ENCODE data around the gene AKT1S1. TPM values are rescaled to one million over a fixed set of nuclear protein-coding genes. Genes with fewer than 3 reads are reported as not detected.

Gene AKT1S1
- total RNA-seq, 1 donor from 2014 or later = 116 TPM

GRCh38 chr19:49920624-49921363, 43.6 kb upstream of the AKT1S1 start:
- H3K79me2 ChIP-seq (ENCODE audit: insufficient read depth, low read length) = peaks cover 95% of the 10 kb centered on the region
- Mint-ChIP-seq H3K9me3 (ENCODE audit: unreplicated experiment) (no peaks in the 10 kb centered on the region), H3K4me1 (ENCODE audit: low read depth, unreplicated experiment) (peaks cover 14% of the 10 kb centered on the region), H3K4me3 (ENCODE audit: unreplicated experiment) (no peak overlapping the region), H3K27ac (ENCODE audit: unreplicated experiment) (peak overlapping the region; percentile 72), H3K36me3 (ENCODE audit: low read depth, unreplicated experiment) (peaks cover 13% of the 10 kb centered on the region), H3K27me3 (ENCODE audit: low read depth, unreplicated experiment) (no peaks in the 10 kb centered on the region)
- peaks cover 89% of the 10 kb centered on the region for H4K20me1 ChIP-seq (ENCODE audit: insufficient read depth, low read length)
- DNase-seq (ENCODE audit: low read depth) (no peak), FAIRE-seq (no peak)
- peaks cover 5% of the 10 kb centered on the region for H3K36me3 ChIP-seq (ENCODE audit: insufficient read depth, low read length)
- H3K27ac ChIP-seq (ENCODE audit: low read depth, low read length) = no peak overlapping the region
- peaks cover 13% of the 10 kb centered on the region for H3K4me1 ChIP-seq (ENCODE audit: insufficient read depth, low read length)
- no peak overlapping the region for H3K9ac ChIP-seq (ENCODE audit: low read length)
- no peaks in the 10 kb centered on the region for H3K27me3 ChIP-seq (ENCODE audit: insufficient read depth, low read length)
- no peak overlapping the region for H3K4me3 ChIP-seq (ENCODE audit: insufficient read depth, low read depth, low read length)
- H3K4me2 ChIP-seq (ENCODE audit: low read length) = no peak overlapping the region
- H3K9me3 ChIP-seq (ENCODE audit: insufficient read depth, low read depth, low read length) = no peaks in the 10 kb centered on the region
- TF ChIP-seq EZH2 (IDR thresholded peaks at IDR 0.05; ENCODE audit: insufficient read depth, low read length) (no peak), CTCF (IDR thresholded peaks at IDR 0.05; ENCODE audit: insufficient read depth, low read depth, low read length) (no peak)
- no peak overlapping the region for H2AFZ ChIP-seq (ENCODE audit: low read depth, low read length)

DNA sequence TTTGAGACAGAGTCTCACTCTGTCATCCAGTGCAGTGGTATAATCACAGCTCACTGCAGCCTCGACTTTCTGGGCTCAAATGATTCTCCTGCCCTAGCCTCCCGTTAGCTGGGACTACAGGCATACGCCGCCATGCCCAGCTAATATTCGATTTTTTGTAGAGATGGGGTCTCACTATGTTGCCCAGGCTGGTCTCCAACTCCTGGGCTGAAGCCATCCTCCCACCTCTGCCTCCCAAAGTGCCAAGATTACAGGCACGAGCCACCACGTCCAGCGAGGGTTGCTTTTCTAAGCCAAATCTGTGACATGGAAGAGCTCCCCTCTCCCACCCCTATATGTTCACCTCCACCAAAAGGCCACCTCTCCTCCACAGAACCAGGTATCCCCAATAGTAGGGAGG, 40.9 kb upstream of the AKT1S1 start:
- Histone ChIP-seq H4K20me1 (ENCODE audit: insufficient read depth, low read length) (peaks cover 87% of the 10 kb centered on the region), H3K9ac (ENCODE audit: low read length) (no peak overlapping the region), H3K9me3 (ENCODE audit: insufficient read depth, low read depth, low read length) (no peaks in the 10 kb centered on the region), H3K4me3 (ENCODE audit: insufficient read depth, low read depth, low read length) (no peak overlapping the region), H3K4me1 (ENCODE audit: insufficient read depth, low read length) (peaks cover 13% of the 10 kb centered on the region), H3K27me3 (ENCODE audit: insufficient read depth, low read length) (no peaks in the 10 kb centered on the region), H3K36me3 (ENCODE audit: insufficient read depth, low read length) (peaks cover 9% of the 10 kb centered on the region), H3K79me2 (ENCODE audit: insufficient read depth, low read length) (peaks cover 91% of the 10 kb centered on the region), H3K4me2 (ENCODE audit: low read length) (no peak overlapping the region), H3K27ac (ENCODE audit: low read depth, low read length) (no peak overlapping the region), H2AFZ (ENCODE audit: low read depth, low read length) (no peak overlapping the region)
- DNase-seq (ENCODE audit: low read depth) (no peak), FAIRE-seq (no peak)
- Mint-ChIP-seq H3K36me3 (ENCODE audit: low read depth, unreplicated experiment) (peaks cover 28% of the 10 kb centered on the region), H3K4me3 (ENCODE audit: unreplicated experiment) (no peak overlapping the region), H3K4me1 (ENCODE audit: low read depth, unreplicated experiment) (peaks cover 14% of the 10 kb centered on the region), H3K27me3 (ENCODE audit: low read depth, unreplicated experiment) (no peaks in the 10 kb centered on the region), H3K27ac (ENCODE audit: unreplicated experiment) (no peak overlapping the region), H3K9me3 (ENCODE audit: unreplicated experiment) (no peaks in the 10 kb centered on the region)
- no peak for TF ChIP-seq CTCF (IDR thresholded peaks at IDR 0.05; ENCODE audit: insufficient read depth, low read depth, low read length)
- no peak for TF ChIP-seq EZH2 (IDR thresholded peaks at IDR 0.05; ENCODE audit: insufficient read depth, low read length)
